ENCODE measurements around the gene NEURL1B. TPM values are rescaled to one million over a fixed set of nuclear protein-coding genes. Genes with fewer than 3 reads are reported as not detected.
A peak's percentile ranks its signal among the peaks of the same experiment; 100 is the strongest.

NEURL1B gene
- total RNA-seq, 2 experiments from 2014 or later = 0.08 to 0.16 TPM

DNA sequence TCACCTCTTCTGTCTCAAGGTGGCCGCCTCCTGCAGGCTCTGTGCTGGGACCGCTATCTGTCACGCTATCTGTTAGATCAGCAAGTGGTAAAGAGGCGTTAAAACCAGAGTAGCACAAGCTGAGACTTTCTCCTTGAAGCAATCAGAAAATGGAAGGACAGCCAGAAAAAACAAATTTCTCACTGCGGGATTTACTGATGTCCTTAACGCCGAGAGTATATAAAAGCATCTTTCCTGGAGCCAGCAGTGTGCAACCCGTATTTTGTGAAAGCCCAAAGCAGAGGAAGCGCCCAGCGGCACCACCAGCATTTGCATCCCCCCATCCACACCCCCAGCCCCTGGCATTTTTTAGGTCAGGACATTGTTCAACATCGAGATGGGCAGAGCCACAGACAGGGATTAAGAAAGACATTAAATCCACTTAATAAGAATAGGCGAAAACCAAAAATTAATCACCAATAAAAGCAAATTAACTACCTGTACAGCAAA, 81.3 kb downstream of the NEURL1B start:
- no peaks in the 10 kb centered on the region for H3K9me3 ChIP-seq (ENCODE audit: control insufficient read depth in 1 of 2, insufficient read depth in 1 of 2, low read length in 2 of 2)
- peaks cover 24% of the 10 kb centered on the region for H3K4me1 ChIP-seq (ENCODE audit: insufficient read depth, low read length)
- Mint-ChIP-seq H3K9me3 (no peaks in the 10 kb centered on the region), H3K4me1 (ENCODE audit: low read depth) (peaks cover 6% of the 10 kb centered on the region), H3K27ac (no peak overlapping the region), H3K36me3 (ENCODE audit: low read depth) (no peaks in the 10 kb centered on the region), H3K4me3 (no peak overlapping the region), H3K27me3 (no peaks in the 10 kb centered on the region)
- TF ChIP-seq, protein P1, sequence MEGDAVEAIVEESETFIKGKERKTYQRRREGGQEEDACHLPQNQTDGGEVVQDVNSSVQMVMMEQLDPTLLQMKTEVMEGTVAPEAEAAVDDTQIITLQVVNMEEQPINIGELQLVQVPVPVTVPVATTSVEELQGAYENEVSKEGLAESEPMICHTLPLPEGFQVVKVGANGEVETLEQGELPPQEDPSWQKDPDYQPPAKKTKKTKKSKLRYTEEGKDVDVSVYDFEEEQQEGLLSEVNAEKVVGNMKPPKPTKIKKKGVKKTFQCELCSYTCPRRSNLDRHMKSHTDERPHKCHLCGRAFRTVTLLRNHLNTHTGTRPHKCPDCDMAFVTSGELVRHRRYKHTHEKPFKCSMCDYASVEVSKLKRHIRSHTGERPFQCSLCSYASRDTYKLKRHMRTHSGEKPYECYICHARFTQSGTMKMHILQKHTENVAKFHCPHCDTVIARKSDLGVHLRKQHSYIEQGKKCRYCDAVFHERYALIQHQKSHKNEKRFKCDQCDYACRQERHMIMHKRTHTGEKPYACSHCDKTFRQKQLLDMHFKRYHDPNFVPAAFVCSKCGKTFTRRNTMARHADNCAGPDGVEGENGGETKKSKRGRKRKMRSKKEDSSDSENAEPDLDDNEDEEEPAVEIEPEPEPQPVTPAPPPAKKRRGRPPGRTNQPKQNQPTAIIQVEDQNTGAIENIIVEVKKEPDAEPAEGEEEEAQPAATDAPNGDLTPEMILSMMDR (IDR thresholded peaks at IDR 0.05) = no peak
- intact Hi-C loops (cut with DNase I, micrococcal nuclease) = no loop called here
- ChIA-PET POLR2A (interaction anchor here (0.9 to 2.2 kb wide), 3 partner anchors 42 to 55 kb away, joined by 3 to 8 read pairs (median 6); partner anchors contain the start of gene DUSP1), CTCF (interaction anchor here (1.2 to 1.5 kb wide), 4 partner anchors 39 to 237 kb away, joined by 3 to 5 read pairs (median 4); partner anchors contain the start of gene RPL26L1)
- H3K27me3 ChIP-seq (ENCODE audit: control insufficient read depth in 1 of 2, insufficient read depth in 2 of 2, low read length in 2 of 2) = no peaks in the 10 kb centered on the region
- H3K36me3 ChIP-seq (ENCODE audit: insufficient read depth, low read length) = no peaks in the 10 kb centered on the region
- peak; percentile 81 for ATAC-seq (ENCODE audit: poor library complexity)
- no peak overlapping the region for H3K27ac ChIP-seq (ENCODE audit: low read depth in 1 of 2, low read length in 2 of 2)
- no peak overlapping the region for H3K4me3 ChIP-seq (ENCODE audit: low read length)
- peak in 5 of 14 experiments; percentile 17 to 81 (median 74) for DNase-seq

DNA sequence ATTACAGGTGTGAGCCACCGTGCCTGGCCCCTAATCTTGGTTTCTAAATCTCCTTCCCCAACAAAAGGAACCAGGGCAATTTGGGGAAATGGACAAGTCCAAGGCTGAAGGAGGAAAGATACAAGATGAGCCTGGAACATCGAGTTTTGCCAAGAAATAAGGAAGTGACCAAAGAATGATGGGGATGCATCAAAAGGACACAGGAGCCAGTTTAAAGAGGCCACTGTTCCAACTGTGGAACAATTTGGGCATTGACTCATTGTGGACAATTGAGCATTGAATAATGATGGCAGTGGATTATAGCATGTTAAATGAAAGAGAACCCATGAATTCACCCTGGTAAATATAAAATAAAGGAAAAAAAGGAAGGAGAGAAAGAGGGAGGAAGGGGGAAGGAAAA, 82.4 kb downstream of the NEURL1B start:
- Histone ChIP-seq H3K36me3 (ENCODE audit: insufficient read depth, low read length) (no peaks in the 10 kb centered on the region), H3K27ac (ENCODE audit: low read depth in 1 of 2, low read length in 2 of 2) (no peak overlapping the region), H3K4me1 (ENCODE audit: insufficient read depth, low read length) (peaks cover 23% of the 10 kb centered on the region), H3K9me3 (ENCODE audit: control insufficient read depth in 1 of 2, insufficient read depth in 1 of 2, low read length in 2 of 2) (no peaks in the 10 kb centered on the region), H3K4me3 (ENCODE audit: low read length) (no peak overlapping the region), H3K27me3 (ENCODE audit: control insufficient read depth in 1 of 2, insufficient read depth in 2 of 2, low read length in 2 of 2) (no peaks in the 10 kb centered on the region)
- intact Hi-C loops (cut with DNase I, micrococcal nuclease) = no loop called here
- TF ChIP-seq, protein P1 (IDR thresholded peaks at IDR 0.05) = no peak
- H3K4me3 Mint-ChIP-seq = no peak overlapping the region
- peaks cover 6% of the 10 kb centered on the region for H3K4me1 Mint-ChIP-seq (ENCODE audit: low read depth)
- ATAC-seq (ENCODE audit: poor library complexity) (no peak), DNase-seq (no peak)
- CTCF ChIA-PET = interaction anchor here (1.3 to 2.0 kb wide), 4 partner anchors 9 to 209 kb away, joined by 3 to 5 read pairs (median 4); no protein-coding TSS in a partner anchor
- POLR2A ChIA-PET = interaction anchor here (1.2 to 2.2 kb wide), 2 partner anchors 41 to 48 kb away, joined by 3 to 8 read pairs; partner anchors contain the start of gene DUSP1
- no peaks in the 10 kb centered on the region for H3K9me3 Mint-ChIP-seq
- H3K36me3 Mint-ChIP-seq (ENCODE audit: low read depth) = no peaks in the 10 kb centered on the region
- no peaks in the 10 kb centered on the region for H3K27me3 Mint-ChIP-seq
- H3K27ac Mint-ChIP-seq = no peak overlapping the region

DNA sequence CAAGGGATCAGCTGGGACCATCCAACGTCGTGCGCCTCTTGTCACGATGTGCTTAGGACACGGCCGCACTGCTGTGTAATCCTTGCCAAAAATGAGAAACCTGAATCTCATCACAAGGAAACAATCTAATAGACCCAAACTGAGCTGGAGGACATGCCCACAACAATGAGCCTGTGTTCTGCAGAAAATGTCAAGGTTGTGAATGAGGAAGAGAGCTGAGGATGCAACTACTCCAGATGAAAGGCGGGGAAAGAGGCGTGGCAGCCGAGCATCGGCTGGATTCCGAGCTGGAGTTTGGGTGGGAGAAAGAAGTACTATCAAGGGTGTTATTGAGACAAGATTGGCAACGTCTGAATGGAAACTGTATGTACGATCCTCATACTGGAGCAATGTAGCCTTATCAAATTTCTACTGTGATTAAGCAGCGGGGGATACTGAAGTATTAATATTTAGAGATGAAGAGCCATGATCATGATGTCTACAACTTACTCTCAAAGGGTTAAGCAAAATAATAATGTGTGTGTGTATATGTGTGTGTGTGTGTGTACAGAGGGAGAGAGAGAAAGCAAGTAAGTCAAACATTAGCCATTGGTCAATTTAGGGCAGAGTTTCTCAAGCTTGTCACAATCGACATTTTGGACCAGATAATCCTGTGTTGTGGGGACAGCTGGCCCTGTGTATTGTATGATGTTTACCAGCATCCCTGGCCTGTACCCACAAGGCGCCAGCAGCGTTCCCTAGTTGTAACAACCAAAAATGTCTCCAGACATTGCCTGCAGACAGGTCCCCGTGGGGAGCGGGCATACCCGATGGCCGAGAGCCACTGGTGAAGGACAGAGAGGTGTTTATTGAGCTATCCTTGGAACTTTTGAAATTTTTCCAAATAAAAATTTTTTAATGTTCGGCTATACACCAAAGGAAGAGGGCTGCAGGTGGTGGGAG, 83.5 kb downstream of the NEURL1B start:
- Histone ChIP-seq H3K4me3 (ENCODE audit: low read length) (no peak overlapping the region), H3K27ac (ENCODE audit: low read depth in 1 of 2, low read length in 2 of 2) (no peak overlapping the region), H3K36me3 (ENCODE audit: insufficient read depth, low read length) (no peaks in the 10 kb centered on the region), H3K27me3 (ENCODE audit: control insufficient read depth in 1 of 2, insufficient read depth in 2 of 2, low read length in 2 of 2) (no peaks in the 10 kb centered on the region), H3K9me3 (ENCODE audit: control insufficient read depth in 1 of 2, insufficient read depth in 1 of 2, low read length in 2 of 2) (no peaks in the 10 kb centered on the region), H3K4me1 (ENCODE audit: insufficient read depth, low read length) (peaks cover 23% of the 10 kb centered on the region)
- intact Hi-C loops (cut with DNase I, micrococcal nuclease) = no loop called here
- DNase-seq (no peak), ATAC-seq (ENCODE audit: poor library complexity) (no peak)
- H3K36me3 Mint-ChIP-seq (ENCODE audit: low read depth) = no peaks in the 10 kb centered on the region
- TF ChIP-seq, protein P1 (IDR thresholded peaks at IDR 0.05) = no peak
- peaks cover 6% of the 10 kb centered on the region for H3K4me1 Mint-ChIP-seq (ENCODE audit: low read depth)
- POLR2A ChIA-PET = interaction anchor here (1.2 kb wide), 1 partner anchor 40 kb away, joined by 3 read pairs; no protein-coding TSS in a partner anchor
- H3K27me3 Mint-ChIP-seq = no peaks in the 10 kb centered on the region
- no peak overlapping the region for H3K4me3 Mint-ChIP-seq
- H3K9me3 Mint-ChIP-seq = no peaks in the 10 kb centered on the region
- CTCF ChIA-PET = interaction anchor here (0.6 to 2.0 kb wide), 4 partner anchors 10 to 208 kb away, joined by 3 to 5 read pairs (median 4); no protein-coding TSS in a partner anchor
- no peak overlapping the region for H3K27ac Mint-ChIP-seq
